HG02884 (cell line): ENCODE results near the gene ZNF483.
A peak's percentile ranks its signal among the peaks of the same experiment; 100 is the strongest.
"Not testable (repeated sequence)": the region's sequence is repeated elsewhere in the genome, so short reads cannot be mapped to it uniquely, and the experiment has no call there.

Experiments
- ATAC-seq: cut with Tn5 transposase; IDR thresholded peaks from one replicate; pipeline ENCODE4 v1.9.1; 2021; ENCODE audit warnings: mild to moderate bottlenecking, moderate library complexity; ENCODE audit not compliant: unreplicated experiment

The ZNF483 gene

GRCh38 chr9:111542497-111543254 lies 17.7 kb downstream of the ZNF483 start:
- ATAC-seq = no peak

- ATAC-seq = no peak
Measured at GRCh38 chr9:111548623-111549022, 23.6 kb downstream of the ZNF483 start.

DNA sequence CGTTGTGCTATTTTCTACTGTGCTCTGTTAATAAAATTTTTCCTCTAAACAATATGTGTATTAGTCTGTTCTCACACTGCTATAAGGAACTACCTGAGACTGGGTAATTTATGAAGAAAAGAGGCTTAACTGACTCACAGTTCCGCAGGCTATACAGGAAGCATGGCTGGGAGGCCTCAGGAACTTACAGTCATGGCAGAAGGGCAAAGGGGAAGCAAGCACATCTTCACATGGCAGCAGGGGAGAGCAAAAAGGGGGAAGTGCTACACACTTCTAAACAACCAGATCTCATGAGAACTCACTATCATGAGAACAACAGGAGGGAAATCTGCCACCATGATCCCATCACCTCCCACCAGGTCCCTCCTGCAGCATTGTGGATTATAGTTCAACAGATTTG lies 30.4 kb downstream of the ZNF483 start:
- ATAC-seq = not testable (repeated sequence)

- no peak for ATAC-seq
Measured at GRCh38 chr9:111559000-111559610, 34.1 kb downstream of the ZNF483 start.

GRCh38 chr9:111561165-111561719 lies 36.3 kb downstream of the ZNF483 start:
- ATAC-seq = no peak

GRCh38 chr9:111566234-111566633 lies 41.3 kb downstream of the ZNF483 start:
- ATAC-seq = no peak

DNA sequence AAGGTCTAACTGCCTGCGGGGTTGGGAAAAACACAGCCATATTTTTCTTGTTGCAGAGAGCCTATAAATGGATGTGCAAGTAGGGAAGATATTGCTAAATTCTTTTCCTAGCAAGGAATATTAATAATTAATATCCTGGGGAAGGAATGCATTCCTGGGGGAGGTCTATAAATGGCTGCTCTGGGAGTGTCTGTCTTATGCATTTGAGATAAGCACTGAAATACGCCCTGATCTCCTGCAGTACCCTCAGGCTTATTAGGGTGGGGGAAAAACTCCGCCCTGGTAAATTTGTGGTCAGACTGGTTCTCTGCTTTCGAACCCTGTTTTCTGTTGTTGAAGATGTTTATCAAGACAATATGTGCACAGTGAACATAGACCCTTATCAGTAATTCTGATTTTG lies 43.1 kb downstream of the ZNF483 start:
- ATAC-seq = not testable (repeated sequence)

- ATAC-seq = no peak
Measured at GRCh38 chr9:111572950-111573604, 48.1 kb downstream of the ZNF483 start.

DNA sequence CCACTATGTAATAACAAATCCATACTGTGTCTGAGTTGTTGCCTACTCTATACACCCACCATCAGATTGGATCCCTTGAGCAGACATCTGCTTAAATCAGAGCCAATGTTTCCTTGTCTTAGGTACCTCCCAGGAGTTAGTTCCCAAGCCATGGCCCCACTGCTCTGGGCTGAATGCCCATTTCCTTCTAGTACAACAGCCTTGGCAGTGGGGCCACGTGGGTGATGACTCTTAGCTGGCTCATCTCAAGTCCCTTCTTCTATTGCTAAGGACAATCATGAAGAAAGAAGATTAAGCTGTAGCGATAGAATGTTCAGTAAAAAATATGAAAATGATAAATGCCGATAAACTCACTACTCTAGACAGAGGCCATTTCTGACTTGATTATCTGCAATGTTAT lies 57.9 kb downstream of the ZNF483 start:
- no peak for ATAC-seq

GRCh38 chr9:111586378-111586777 lies 61.4 kb downstream of the ZNF483 start:
- ATAC-seq = no peak

- ATAC-seq = no peak
Measured at GRCh38 chr9:111588846-111589245, 63.9 kb downstream of the ZNF483 start.

- peak; percentile 42 for ATAC-seq
Measured at GRCh38 chr9:111597852-111598732, 73.1 kb downstream of the ZNF483 start.

- ATAC-seq = peak; percentile 20
Measured at GRCh38 chr9:111598733-111599091, 73.7 kb downstream of the ZNF483 start.

GRCh38 chr9:111599092-111599954 lies 74.3 kb downstream of the ZNF483 start, which contains the start of gene PTGR1:
PTGR1 (minus strand) TSS chr9:111599647; CDS start chr9:111597422, 2,225 bp downstream.
- no peak for ATAC-seq

DNA sequence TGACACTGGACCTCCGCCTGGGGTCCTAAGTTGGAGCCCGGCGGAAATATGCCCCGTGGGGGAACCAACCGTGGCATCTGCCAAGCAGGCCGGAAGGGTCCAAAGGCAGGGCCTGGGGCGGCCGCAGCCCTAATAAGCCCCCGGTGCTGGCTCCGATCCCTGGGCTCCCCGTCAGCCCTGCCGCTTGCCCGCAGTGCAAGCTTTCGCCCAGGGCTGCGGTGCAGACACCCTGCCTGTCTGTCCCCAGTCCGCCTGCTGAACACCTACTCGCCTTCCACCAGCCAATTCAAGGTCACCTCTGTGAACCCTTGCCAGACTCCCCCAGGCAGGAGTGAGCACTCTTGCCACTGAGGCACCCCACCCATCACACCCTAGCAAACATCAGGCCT lies 75.0 kb downstream of the ZNF483 start:
- ATAC-seq = no peak

GRCh38 chr9:111601237-111602018 lies 76.4 kb downstream of the ZNF483 start:
- ATAC-seq = no peak

DNA sequence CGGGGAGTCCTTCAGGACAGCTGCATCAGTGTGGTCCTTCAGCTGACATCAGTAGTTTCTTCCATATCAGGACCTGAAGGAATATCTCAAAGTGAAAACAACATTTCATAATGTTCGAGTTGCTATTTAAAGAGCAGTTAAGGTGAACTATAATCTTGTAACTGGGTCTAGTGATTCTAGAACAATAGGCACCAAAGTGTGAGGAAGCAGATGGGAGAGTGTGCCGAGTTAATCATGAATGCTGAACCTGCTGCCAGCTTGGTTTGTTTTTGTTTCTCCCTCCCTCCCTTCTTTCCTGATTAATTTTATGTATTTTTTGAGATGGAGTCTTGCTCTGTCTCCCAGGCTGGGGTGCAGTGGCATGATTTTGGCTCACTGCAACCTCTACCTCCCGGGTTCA lies 78.1 kb downstream of the ZNF483 start:
- no peak for ATAC-seq

DNA sequence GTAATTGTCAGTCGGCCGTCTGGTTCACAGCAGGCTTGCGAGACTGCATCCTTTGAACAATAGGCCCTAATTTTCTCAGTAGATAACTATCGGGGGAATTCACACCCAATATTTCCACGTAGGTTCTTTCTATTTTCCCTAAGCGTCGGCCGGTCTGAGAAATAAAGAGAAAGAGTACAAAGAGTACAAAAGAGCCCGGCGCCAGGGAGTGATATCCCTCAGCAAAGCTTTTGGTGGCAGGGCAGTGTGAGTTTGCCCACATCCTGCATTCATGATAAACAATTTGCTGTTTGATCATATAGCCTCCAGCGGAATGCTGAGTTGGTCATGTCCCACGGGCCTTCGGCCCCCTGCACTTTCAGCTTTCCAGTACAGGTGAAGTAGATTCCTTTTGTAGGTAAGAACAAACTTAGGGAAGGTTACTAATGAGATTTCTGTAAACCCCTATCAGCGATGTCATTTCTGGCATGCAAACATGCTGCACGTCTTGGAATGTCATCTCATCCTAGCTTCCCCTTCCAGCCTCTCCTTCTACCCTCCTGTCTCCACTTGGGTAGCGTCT lies 79.2 kb downstream of the ZNF483 start:
- ATAC-seq = no peak
